Endothelial cell of umbilical vein (primary cell): Measurements from ENCODE around the gene DGCR6. TPM values are rescaled to one million over a fixed set of nuclear protein-coding genes. Genes with fewer than 3 reads are reported as not detected.

Source experiments
- BruUV-seq: library from RNA; stranded (reverse); fragments of 400-500 nt; replicated peaks from 2 replicates; lab custom pipeline; 2021; lab: Mats Ljungman, UMichigan
- CTCF ChIA-PET: fragments of 300-600, 350-600 bp; sonication (Branson Sonifier 250); formaldehyde crosslinking; loops from one replicate; lab custom pipeline; 2021; ENCODE audit warnings: antibody characterized with exemption, inconsistent platforms; lab: Charles Lee
- POLR2A ChIA-PET: fragments of 300-600, 350-600 bp; sonication (Branson Sonifier 250); formaldehyde crosslinking; loops from one replicate; lab custom pipeline; 2021; ENCODE audit warnings: antibody characterized with exemption, inconsistent platforms; lab: Charles Lee
- DNase-seq: peaks from one replicate; pipeline ENCODE4 v3.0.0-alpha.2; 2011; ENCODE audit warnings: low read depth, low spot score
- FAIRE-seq: peaks from 2 replicates; lab custom pipeline; 2011; peaks lifted over from hg19 to GRCh38; lab: Jason Lieb, UNC
- H2AFZ ChIP-seq: 2 replicates; pipeline ENCODE4 v1.6.0; 2012; ENCODE audit warnings: low read depth, low read length, control low read depth, inconsistent platforms
- H3K27ac ChIP-seq: 2 replicates; pipeline ENCODE4 v1.5.1; 2011; ENCODE audit warnings: low read depth, mild to moderate bottlenecking, control low read depth, low read length, moderate library complexity; ENCODE audit not compliant: insufficient read depth
- H3K27me3 ChIP-seq, 2 experiments: 2 replicates each; pipeline versions ENCODE4 v1.6.0 to v1.6.1; 2011; ENCODE audit warnings: low read length in 2 of 2, mixed read lengths in 1 of 2; ENCODE audit not compliant: control insufficient read depth in 2 of 2, insufficient read depth in 2 of 2
- H3K36me3 ChIP-seq, 2 experiments: 2 replicates in 1 of 2; 3 replicates in 1 of 2; pipeline ENCODE4 v1.5.1; 2011; ENCODE audit warnings: low read length in 2 of 2, mild to moderate bottlenecking in 1 of 2, moderate library complexity in 1 of 2; ENCODE audit not compliant: control insufficient read depth in 2 of 2, insufficient read depth in 2 of 2; ENCODE audit errors: extremely low read depth in 1 of 2
- H3K4me1 ChIP-seq: 3 replicates; pipeline ENCODE4 v1.5.1; 2011; ENCODE audit warnings: mild to moderate bottlenecking, low read length; ENCODE audit not compliant: control insufficient read depth, insufficient read depth; ENCODE audit errors: extremely low read depth
- H3K4me2 ChIP-seq: 2 replicates; pipeline ENCODE4 v1.6.1; 2011; ENCODE audit warnings: low read length, control low read depth, mixed read lengths; ENCODE audit not compliant: insufficient read depth
- H3K4me3 ChIP-seq, 3 experiments: fragments of 200-600 bp in 1 of 3; sonication (generic), shearing (Covaris generic) in 1 of 3; replicated peaks in 1 of 3; 2 replicates each; pipeline ENCODE4 v1.5.1; 2011 to 2016; ENCODE audit warnings: control low read depth in 3 of 3, low read length in 3 of 3, mild to moderate bottlenecking in 2 of 3, inconsistent platforms in 1 of 3, low read depth in 1 of 3, moderate library complexity in 1 of 3; ENCODE audit not compliant: insufficient read depth in 1 of 3
- H3K79me2 ChIP-seq: 2 replicates; pipeline ENCODE4 v1.6.0; 2012; ENCODE audit warnings: low read length, inconsistent platforms; ENCODE audit not compliant: control insufficient read depth, insufficient read depth
- H3K9ac ChIP-seq: replicated peaks from 2 replicates; pipeline ENCODE3; 2011; ENCODE audit warnings: low read length, control low read depth; ENCODE audit not compliant: insufficient read depth; ENCODE audit errors: extremely low read depth
- H3K9me1 ChIP-seq: replicated peaks from 3 replicates; pipeline ENCODE4 v1.6.0; 2011; ENCODE audit warnings: mild to moderate bottlenecking, low read length; ENCODE audit not compliant: control insufficient read depth, insufficient read depth; ENCODE audit errors: extremely low read depth
- H3K9me3 ChIP-seq: replicated peaks from 2 replicates; pipeline ENCODE4 v1.5.1; 2012; ENCODE audit warnings: low read length, inconsistent platforms; ENCODE audit not compliant: control insufficient read depth, insufficient read depth
- H4K20me1 ChIP-seq: replicated peaks from 2 replicates; pipeline ENCODE3; 2011; ENCODE audit warnings: mild to moderate bottlenecking, low read length; ENCODE audit not compliant: control insufficient read depth, insufficient read depth; ENCODE audit errors: extremely low read depth
- CTCF ChIP-seq, 2 donors: IDR thresholded peaks; 1 replicate in 1 of 2; 2 replicates in 1 of 2; pipeline ENCODE4 v1.5.1; 2011; ENCODE audit warnings: low read length in 2 of 2, mild to moderate bottlenecking in 2 of 2, moderate library complexity in 2 of 2, control low read depth in 1 of 2, inconsistent platforms in 1 of 2, low read depth in 1 of 2; ENCODE audit not compliant: insufficient read depth in 1 of 2; ENCODE audit errors: extremely low read depth in 1 of 2
- EZH2 ChIP-seq: IDR thresholded peaks from 2 replicates; pipeline ENCODE4 v1.6.1; 2012; ENCODE audit warnings: borderline replicate concordance, low read depth, mild to moderate bottlenecking, moderate library complexity, low read length, inconsistent platforms; ENCODE audit not compliant: severe bottlenecking
- FOS ChIP-seq: IDR thresholded peaks from 2 replicates; pipeline ENCODE4 v1.6.1; 2011; ENCODE audit warnings: mild to moderate bottlenecking, low read length, moderate library complexity, borderline replicate concordance; ENCODE audit not compliant: insufficient read depth
- GATA2 ChIP-seq: IDR thresholded peaks from 2 replicates; pipeline ENCODE4 v1.7.0; 2011; ENCODE audit warnings: low read depth, mild to moderate bottlenecking, moderate library complexity, mixed read lengths, low read length; ENCODE audit not compliant: insufficient read length, insufficient read depth
- JUN ChIP-seq: IDR thresholded peaks from 2 replicates; pipeline ENCODE4 v1.6.1; 2011; ENCODE audit warnings: borderline replicate concordance, low read depth; ENCODE audit not compliant: insufficient read length, insufficient read depth
- MAX ChIP-seq: IDR thresholded peaks from 2 replicates; pipeline ENCODE4 v1.6.1; 2011; ENCODE audit not compliant: insufficient read depth, insufficient read length
- MYC ChIP-seq: IDR thresholded peaks from one replicate; pipeline ENCODE4 v1.6.1; 2011; ENCODE audit warnings: mild to moderate bottlenecking, low read depth, low read length
- POLR2A ChIP-seq: IDR thresholded peaks from 2 replicates; pipeline ENCODE4 v1.6.1; 2012; ENCODE audit warnings: low read depth, mild to moderate bottlenecking, control low read depth, low read length
- POLR2AphosphoS5 ChIP-seq: IDR thresholded peaks from 2 replicates; pipeline ENCODE4 v1.6.1; 2012; ENCODE audit warnings: low read depth, mild to moderate bottlenecking, control low read depth, low read length, moderate library complexity; ENCODE audit not compliant: insufficient read depth
- dilution Hi-C: fragments of 300-500 bp; cut with MboI; formaldehyde crosslinking; loops from one replicate; pipeline ENCODE4 v1.15.0; 2019; ENCODE audit warnings: low sequenced_read_pairs; ENCODE audit not compliant: extremely low pct_ligation_motif_present
- intact Hi-C: fragments of 100-400 bp; cut with micrococcal nuclease; formaldehyde crosslinking; loops from one replicate; pipeline ENCODE4 v1.10.0; 2022
- polyA plus RNA-seq, 4 experiments: library from polyadenylated mRNA; depleted of rRNA in 3 of 4; stranded (reverse) in 3 of 4; unstranded in 1 of 4; fragments of >200 nt; gene quantifications; 2 replicates each; pipeline versions ENCODE4 v1.2.1 to v1.2.3, GENCODE V29; 2011 to 2012; ENCODE audit warnings: missing spikeins in 1 of 4
- total RNA-seq: library from RNA; stranded (reverse); gene quantifications from 2 replicates; pipeline ENCODE4 v1.2.3, GENCODE V29; 2021

DGCR6 gene
- total and polyA plus RNA-seq, 2 donors (not counting 3 experiments of a cell fraction or from before 2014, with no cell fraction given) = 0.95 to 1.1 TPM

- H3K9me1 ChIP-seq = no peaks in the 10 kb centered on the region
- FAIRE-seq (no peak), DNase-seq (no peak)
- no peaks in the 10 kb centered on the region for H4K20me1 ChIP-seq
- H3K27me3 ChIP-seq = no peaks in the 10 kb centered on the region
- CTCF ChIA-PET = no interaction called here
- no peaks in the 10 kb centered on the region for H3K79me2 ChIP-seq
- intact Hi-C loops = no loop called here
- H3K9ac ChIP-seq = no peak overlapping the region
- dilution Hi-C loops = no loop called here
- no peak overlapping the region for H3K4me2 ChIP-seq
- no peak for TF ChIP-seq MAX
- no peak for TF ChIP-seq MYC
- no peak for TF ChIP-seq POLR2AphosphoS5
- no peak for TF ChIP-seq CTCF (IDR thresholded peaks at IDR 0.05; ENCODE audit: extremely low read depth in 1 of 2, insufficient read depth in 1 of 2, low read depth in 1 of 2, low read length in 2 of 2)
- TF ChIP-seq EZH2 = no peak
- no peak for TF ChIP-seq JUN
- TF ChIP-seq FOS = no peak
- no peak for TF ChIP-seq GATA2
- TF ChIP-seq POLR2A = no peak
- H3K27ac ChIP-seq = no peak overlapping the region
- no peaks in the 10 kb centered on the region for H3K36me3 ChIP-seq
- BruUV-seq = no TSS peak
- H3K4me3 ChIP-seq = no peak overlapping the region
- H2AFZ ChIP-seq = no peak overlapping the region
- H3K4me1 ChIP-seq = no peaks in the 10 kb centered on the region
- POLR2A ChIA-PET = no interaction called here
- no peaks in the 10 kb centered on the region for H3K9me3 ChIP-seq
Measured at GRCh38 chr22:18925368-18926064, 19.4 kb downstream of the DGCR6 start.
